Peyer's patch (tissue), 4 donors: Measurements from ENCODE around the gene THOC6. TPM values are rescaled to one million over a fixed set of nuclear protein-coding genes. Genes with fewer than 3 reads are reported as not detected.
"Not testable (repeated sequence)": the region's sequence is repeated elsewhere in the genome, so short reads cannot be mapped to it uniquely, and the experiment has no call there.

ENCODE experiments used
- DNase-seq, 3 donors: peaks; one replicate each; pipeline ENCODE4 v3.0.0-alpha.2; 2017 to 2019
- H3K27ac ChIP-seq, 4 donors: fragments of 200-600 bp; sonication (generic); one replicate each; pipeline ENCODE4 v1.5.1; 2016 to 2019
- H3K27me3 ChIP-seq, 2 donors: fragments of 200-600 bp; sonication (generic); one replicate each; pipeline ENCODE4 v1.5.1; 2019
- H3K36me3 ChIP-seq, 3 donors: fragments of 200-600 bp; sonication (generic); one replicate each; pipeline ENCODE4 v1.5.1; 2016 to 2019
- H3K4me1 ChIP-seq, 4 donors: fragments of 200-600 bp; sonication (generic); one replicate each; pipeline ENCODE4 v1.5.1; 2016 to 2019
- H3K4me3 ChIP-seq, 4 donors: fragments of 200-600 bp; sonication (generic); 1 replicate in 3 of 4; 2 replicates in 1 of 4; pipeline ENCODE4 v1.5.1; 2016 to 2019; ENCODE audit warnings: mild to moderate bottlenecking in 1 of 4
- H3K9me3 ChIP-seq, 4 donors: fragments of 200-600 bp; sonication (generic); one replicate each; pipeline ENCODE4 v1.5.1; 2016 to 2019; ENCODE audit warnings: mild to moderate bottlenecking in 1 of 4
- CTCF ChIP-seq, 6 experiments: fragments of 450-650 bp in 4 of 6; fragments of 200-600 bp in 2 of 6; sonication (generic) in 1 of 6; IDR thresholded peaks; one replicate each; pipeline ENCODE4 v1.5.1; 2017 to 2019; ENCODE audit warnings: antibody characterized with exemption in 6 of 6, mild to moderate bottlenecking in 3 of 6, moderate library complexity in 1 of 6
- POLR2A ChIP-seq, 2 donors: fragments of 450-650 bp; IDR thresholded peaks; one replicate each; pipeline ENCODE4 v1.5.1; 2017; ENCODE audit warnings: antibody characterized with exemption in 2 of 2, mild to moderate bottlenecking in 2 of 2, moderate library complexity in 2 of 2
- total RNA-seq, 4 donors: library from RNA; depleted of rRNA; stranded (reverse); fragments of >200 nt; gene quantifications; one replicate each; pipeline ENCODE4 v1.1.0, GENCODE V29; 2016

Gene THOC6
- total RNA-seq, 4 donors from 2014 or later, result 9.6 to 64.4 (median 27.1) TPM

- not testable (repeated sequence) for H3K4me3 ChIP-seq, H3K9me3 ChIP-seq, H3K27me3 ChIP-seq
- peaks cover 0 to 37% (median 20%) of the 10 kb centered on the region in 4 donors for H3K4me1 ChIP-seq
- TF ChIP-seq CTCF (IDR thresholded peaks at IDR 0.05), result peak in 3 of 6 experiments; percentile 14 to 17 (median 15)
- peak overlapping the region in 2 of 4 donors; percentile 39 to 81 for H3K27ac ChIP-seq
- H3K36me3 ChIP-seq, result peaks cover 0 to 17% (median 0%) of the 10 kb centered on the region in 3 donors
- peak in 2 of 3 donors; percentile 62 to 77 for DNase-seq
Observed at GRCh38 chr16:3072576-3073263, 48.9 kb downstream of the THOC6 start.

- H3K27ac ChIP-seq, result peak overlapping the region in 2 of 4 donors; percentile 57 to 81
- peaks cover 0 to 4% (median 0%) of the 10 kb centered on the region in 4 donors for H3K9me3 ChIP-seq
- TF ChIP-seq POLR2A (IDR thresholded peaks at IDR 0.05), result no peak
- no peak for TF ChIP-seq CTCF (IDR thresholded peaks at IDR 0.05)
- DNase-seq, result no peak
- H3K36me3 ChIP-seq, result peaks cover 0 to 10% (median 0%) of the 10 kb centered on the region in 3 donors
- peaks cover 0 to 42% (median 19%) of the 10 kb centered on the region in 4 donors for H3K4me1 ChIP-seq
- H3K4me3 ChIP-seq, result no peak overlapping the region
- H3K27me3 ChIP-seq, result no peaks in the 10 kb centered on the region
Observed at GRCh38 chr16:3073448-3073847, 49.6 kb downstream of the THOC6 start.

- H3K4me1 ChIP-seq, result peaks cover 0 to 42% (median 19%) of the 10 kb centered on the region in 4 donors
- H3K4me3 ChIP-seq, result peak overlapping the region in 1 of 4 donors; percentile 15
- peaks cover 0 to 4% (median 0%) of the 10 kb centered on the region in 4 donors for H3K9me3 ChIP-seq
- H3K27me3 ChIP-seq, result no peaks in the 10 kb centered on the region
- no peaks in the 10 kb centered on the region for H3K36me3 ChIP-seq
- peak overlapping the region; percentile 70 to 81 (median 78) for H3K27ac ChIP-seq
- TF ChIP-seq CTCF (IDR thresholded peaks at IDR 0.05) (no peak), POLR2A (IDR thresholded peaks at IDR 0.05) (peak in 1 of 2 donors; percentile 13)
- DNase-seq, result peak in 2 of 3 donors; percentile 94
Observed at GRCh38 chr16:3074860-3075522, 51.2 kb downstream of the THOC6 start.

- H3K36me3 ChIP-seq, result no peaks in the 10 kb centered on the region
- peaks cover 0 to 4% (median 0%) of the 10 kb centered on the region in 4 donors for H3K9me3 ChIP-seq
- no peaks in the 10 kb centered on the region for H3K27me3 ChIP-seq
- peaks cover 0 to 42% (median 19%) of the 10 kb centered on the region in 4 donors for H3K4me1 ChIP-seq
- peak overlapping the region; percentile 70 to 81 (median 78) for H3K27ac ChIP-seq
- no peak for TF ChIP-seq CTCF (IDR thresholded peaks at IDR 0.05)
- TF ChIP-seq POLR2A (IDR thresholded peaks at IDR 0.05), result no peak
- peak overlapping the region in 1 of 4 donors; percentile 15 for H3K4me3 ChIP-seq
- DNase-seq, result no peak
Observed at GRCh38 chr16:3075523-3075915, 51.7 kb downstream of the THOC6 start.

GRCh38 chr16:3075946-3076345 is 52.1 kb downstream of the THOC6 start:
- H3K4me1 ChIP-seq, result peaks cover 0 to 42% (median 19%) of the 10 kb centered on the region in 4 donors

GRCh38 chr16:3076577-3076976 is 52.7 kb downstream of the THOC6 start:
- no peak for TF ChIP-seq CTCF (IDR thresholded peaks at IDR 0.05)
- no peak for TF ChIP-seq POLR2A (IDR thresholded peaks at IDR 0.05)
- peaks cover 0 to 4% (median 0%) of the 10 kb centered on the region in 4 donors for H3K9me3 ChIP-seq
- no peaks in the 10 kb centered on the region for H3K36me3 ChIP-seq
- H3K27ac ChIP-seq, result peak overlapping the region; percentile 70 to 81 (median 78)
- DNase-seq, result peak in 1 of 3 donors; percentile 47
- H3K27me3 ChIP-seq, result no peaks in the 10 kb centered on the region
- H3K4me3 ChIP-seq, result peak overlapping the region in 1 of 4 donors; percentile 22
- H3K4me1 ChIP-seq, result peaks cover 0 to 42% (median 19%) of the 10 kb centered on the region in 4 donors

More at GRCh38 chr16:3075946-3076345, 52.1 kb downstream of the THOC6 start:
- H3K36me3 ChIP-seq, H3K9me3 ChIP-seq, DNase-seq, H3K4me3 ChIP-seq, H3K27me3 ChIP-seq: not testable (repeated sequence)
- peak overlapping the region; percentile 70 to 81 (median 78) for H3K27ac ChIP-seq
